Iris pigment epithelial cell (primary cell): ENCODE data around the gene SMG7.
A peak's percentile ranks its signal among the peaks of the same experiment; 100 is the strongest.

ENCODE experiments used
- DNase-seq: peaks from one replicate; pipeline ENCODE4 v3.0.0-alpha.2; 2011; ENCODE audit warnings: low read depth

SMG7 gene

DNA sequence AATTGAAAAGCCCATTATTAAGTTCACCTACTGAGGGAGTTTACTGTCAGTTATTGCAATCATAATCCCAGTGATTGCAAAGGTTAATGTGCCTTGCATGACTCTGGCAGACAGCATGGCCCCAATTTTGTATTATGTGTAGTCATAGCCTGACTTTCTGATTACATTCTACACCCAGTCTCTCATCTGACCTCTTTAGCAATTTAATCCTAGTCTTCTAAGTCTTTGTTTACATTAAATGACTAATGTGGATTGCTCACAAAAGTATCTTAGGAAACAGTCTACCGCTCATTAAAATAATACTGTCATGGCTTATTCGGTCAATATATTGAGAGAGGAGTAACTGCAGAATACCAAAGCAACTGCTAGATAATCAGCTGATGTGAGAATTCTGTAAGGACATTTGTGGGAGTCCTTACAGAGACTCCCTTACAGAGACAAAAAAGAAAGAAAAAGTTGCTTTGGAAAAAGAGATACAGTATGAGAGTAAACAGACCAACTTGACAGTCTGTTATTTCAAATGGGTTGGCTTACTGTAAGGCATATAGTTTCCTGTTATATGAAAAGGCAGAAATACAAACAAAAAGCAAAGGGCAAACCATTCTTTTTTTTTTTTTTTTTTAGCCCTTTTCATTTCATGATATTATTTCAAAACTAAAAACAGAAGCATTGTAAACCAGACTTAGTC lies 42.8 kb downstream of the SMG7 start:
- peak; percentile 91 for DNase-seq

DNA sequence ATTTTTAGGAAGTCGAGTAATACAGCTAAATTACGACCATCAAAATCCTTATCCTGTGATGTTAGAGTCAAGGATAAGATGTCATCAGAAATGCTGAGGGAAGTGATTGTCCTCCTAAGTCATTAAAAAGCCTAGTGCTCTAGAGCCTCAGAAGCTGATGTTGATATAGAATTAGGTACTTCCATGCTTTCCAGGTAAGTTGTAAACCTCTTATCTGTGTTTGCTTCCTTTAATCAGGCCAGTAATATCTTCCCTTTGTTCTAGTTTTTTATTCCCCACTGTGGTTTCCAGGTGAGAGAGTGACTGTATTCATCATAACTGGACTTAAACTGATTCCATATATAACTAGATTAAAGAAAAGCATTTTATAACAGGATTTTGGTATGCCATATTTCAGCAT lies 44.4 kb downstream of the SMG7 start:
- DNase-seq = no peak

DNA sequence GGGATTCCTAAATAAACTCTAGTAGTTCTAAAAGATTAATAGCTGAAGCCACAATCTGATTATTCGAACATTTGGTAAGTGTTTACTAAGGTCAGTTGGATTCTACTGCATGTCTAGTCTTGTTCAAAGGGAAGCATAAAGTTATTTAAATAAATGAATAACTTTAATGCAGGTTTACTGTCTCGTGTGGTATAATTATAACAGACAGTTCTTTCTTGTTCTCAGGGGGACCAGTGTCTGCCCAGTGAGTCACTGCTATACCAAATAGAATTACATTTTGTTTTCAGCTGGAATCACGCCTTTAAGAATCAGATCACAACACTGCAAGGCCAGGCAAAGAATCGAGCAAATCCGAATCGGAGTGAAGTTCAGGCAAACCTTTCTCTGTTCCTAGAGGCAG lies 45.1 kb downstream of the SMG7 start:
- DNase-seq = no peak

DNA sequence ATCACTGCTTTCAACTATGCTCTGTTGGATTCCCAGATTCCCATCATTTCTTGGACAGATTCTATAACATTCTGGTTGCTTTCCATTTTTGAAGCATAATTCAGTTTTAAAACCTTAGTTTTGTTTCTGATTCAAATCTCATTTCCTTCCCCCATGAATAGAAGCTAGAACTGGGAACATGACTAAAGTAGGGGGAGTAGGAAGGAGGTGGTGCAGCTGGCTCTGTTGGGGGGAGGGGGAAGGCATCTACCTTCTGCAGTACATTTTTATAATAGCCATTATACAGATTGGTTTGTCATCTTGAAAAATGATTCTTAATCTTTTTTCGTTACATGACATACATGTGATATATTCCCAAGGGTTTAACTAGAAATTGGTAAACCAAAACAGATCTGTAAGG lies 48.1 kb downstream of the SMG7 start:
- no peak for DNase-seq

DNA sequence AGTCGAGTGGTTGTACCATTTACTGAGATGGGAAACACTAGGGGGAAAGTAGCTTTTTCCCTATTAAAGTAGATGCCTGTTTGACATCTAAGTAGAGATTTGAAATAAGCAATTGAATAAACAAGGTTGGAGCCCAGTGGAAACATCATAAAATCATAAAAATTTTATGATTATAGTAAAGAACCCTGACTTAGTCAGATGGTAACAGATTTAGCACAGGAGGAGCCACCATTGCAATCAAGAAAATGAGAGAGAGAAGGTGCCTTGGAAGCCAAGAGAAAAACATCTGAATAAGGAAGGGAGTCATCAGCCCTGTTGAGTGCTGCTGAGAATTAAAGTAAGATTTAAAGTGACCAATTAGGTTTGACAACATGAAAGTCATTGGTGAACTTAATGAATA lies 49.8 kb downstream of the SMG7 start:
- DNase-seq = no peak

DNA sequence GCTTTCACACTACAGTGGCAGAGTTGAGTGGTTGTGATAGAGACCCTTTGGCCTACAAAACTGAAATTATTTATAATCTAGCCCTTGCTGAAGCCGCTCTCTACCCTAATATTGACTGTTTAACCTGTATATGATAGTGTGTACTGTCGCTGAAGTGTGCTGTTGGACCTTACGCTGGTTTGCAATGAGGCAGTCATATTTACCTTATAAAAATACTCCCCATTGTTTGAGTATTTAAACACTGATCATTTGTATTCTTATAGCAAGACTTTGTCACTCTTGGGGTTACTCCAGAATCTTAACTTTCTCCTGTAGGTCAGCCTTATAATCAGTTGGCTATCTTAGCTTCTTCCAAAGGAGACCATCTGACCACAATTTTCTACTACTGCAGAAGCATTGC lies 56.3 kb downstream of the SMG7 start:
- no peak for DNase-seq

DNA sequence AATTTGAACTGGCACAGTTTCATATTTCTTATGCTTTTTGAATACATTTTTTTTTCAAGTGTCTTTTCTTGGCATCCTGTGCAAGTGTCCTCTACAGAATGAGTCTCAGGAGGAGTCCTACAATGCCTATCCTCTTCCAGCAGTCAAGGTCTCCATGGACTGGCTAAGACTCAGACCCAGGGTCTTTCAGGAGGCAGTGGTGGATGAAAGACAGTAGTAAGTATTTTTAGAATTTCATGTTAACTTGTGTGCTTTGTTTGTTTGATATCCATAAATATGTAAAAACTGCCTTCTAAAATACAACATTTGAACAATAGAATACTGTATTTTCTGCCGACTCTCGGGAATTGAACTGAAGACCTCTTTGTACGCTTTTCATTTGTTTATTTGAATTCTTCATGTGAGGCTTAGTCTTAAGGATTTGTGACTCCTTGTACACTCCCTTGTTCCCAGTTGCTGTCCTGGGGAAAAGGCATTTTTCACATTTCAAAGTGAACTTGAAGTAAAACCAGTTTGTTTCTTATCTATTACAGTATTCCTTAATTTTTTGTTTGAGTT lies 61.4 kb downstream of the SMG7 start:
- DNase-seq = no peak

DNA sequence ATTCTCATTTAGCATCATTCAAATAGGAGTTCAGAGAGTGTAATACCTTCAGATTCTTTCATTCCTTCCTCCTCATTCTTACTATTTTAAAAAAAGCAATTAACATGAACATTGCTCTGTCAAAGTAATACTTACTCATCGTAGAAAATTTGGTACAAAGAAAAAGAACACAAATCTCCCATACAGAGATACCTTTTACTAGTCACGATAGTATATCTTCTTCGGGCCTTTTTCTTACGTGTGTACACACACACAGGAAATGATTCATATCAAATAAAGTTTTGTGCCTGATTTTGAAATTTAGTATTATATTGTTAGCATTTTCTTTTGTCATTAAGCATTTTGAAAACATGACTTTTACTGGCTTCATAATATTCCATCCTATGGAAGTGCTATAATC lies 65.1 kb downstream of the SMG7 start:
- DNase-seq = peak; percentile 27

DNA sequence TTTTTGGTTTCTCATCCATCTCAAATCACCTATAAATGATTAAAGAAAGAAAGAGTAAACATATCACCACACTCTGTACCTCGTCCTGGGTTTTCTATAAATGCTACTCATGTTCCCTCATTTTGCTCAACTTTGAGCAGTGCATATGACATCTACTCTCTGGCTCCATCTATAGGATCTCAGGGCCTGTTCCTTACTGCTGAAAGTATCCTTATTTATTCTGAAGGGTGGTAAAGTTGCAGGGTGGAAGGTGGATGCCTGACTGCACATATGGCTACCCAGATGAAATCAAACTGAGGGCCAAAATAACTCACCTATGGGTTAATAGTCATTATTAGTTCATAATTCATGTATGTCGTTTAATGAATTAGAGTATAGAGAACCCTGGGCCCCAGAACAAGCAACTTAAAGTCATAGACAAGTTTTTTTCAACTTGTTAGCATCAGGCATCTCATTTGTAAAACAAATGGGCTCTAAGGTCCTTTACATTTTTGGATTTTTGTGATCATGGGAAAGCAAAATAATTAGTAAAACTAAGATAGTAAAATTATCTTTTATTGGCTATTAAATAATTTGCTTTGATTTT lies 71.4 kb downstream of the SMG7 start:
- DNase-seq = peak; percentile 76

DNA sequence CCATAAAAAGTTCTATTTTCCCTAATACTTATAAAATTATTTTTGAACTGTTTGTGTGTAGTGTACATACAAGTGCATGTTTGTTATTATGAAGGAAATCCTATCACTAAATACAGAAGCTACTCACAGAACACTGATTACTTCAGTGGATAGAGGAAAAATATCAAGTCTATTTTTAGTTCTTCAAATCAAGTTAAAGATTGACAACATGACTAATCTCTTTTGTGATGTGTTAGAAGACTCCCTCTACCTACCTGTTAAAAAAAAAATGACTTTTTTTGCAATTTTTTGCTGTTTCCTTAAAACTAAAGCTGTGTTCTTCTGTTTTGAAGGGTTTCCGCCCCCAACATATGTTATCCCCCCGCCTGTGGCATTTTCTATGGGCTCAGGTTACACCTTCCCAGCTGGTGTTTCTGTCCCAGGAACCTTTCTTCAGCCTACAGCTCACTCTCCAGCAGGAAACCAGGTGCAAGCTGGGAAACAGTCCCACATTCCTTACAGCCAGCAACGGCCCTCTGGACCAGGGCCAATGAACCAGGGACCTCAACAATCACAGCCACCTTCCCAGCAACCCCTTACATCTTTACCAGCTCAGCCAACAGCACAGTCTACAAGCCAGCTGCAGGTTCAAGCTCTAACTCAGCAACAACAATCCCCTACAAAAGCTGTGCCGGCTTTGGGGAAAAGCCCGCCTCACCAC lies 72.4 kb downstream of the SMG7 start:
- no peak for DNase-seq

DNA sequence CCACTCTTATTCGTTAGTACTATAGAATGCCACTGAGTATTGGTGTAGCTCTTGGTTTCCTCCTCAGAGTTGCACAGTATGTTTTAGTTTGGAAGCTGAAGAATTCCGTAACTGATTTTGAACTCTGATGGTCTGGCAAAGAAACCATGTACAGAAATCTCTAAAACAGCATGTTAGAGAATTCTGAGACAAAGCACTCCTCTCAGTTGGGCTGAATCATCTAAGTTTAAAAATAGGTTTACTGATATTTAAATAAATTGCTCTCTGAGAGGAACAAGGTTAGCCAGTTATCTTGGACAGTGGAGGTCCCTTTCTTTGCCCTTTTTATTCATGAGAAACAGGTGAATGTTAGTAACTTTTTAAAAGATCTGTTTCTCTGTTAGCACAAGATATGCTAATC lies 74.1 kb downstream of the SMG7 start:
- DNase-seq = peak; percentile 10

DNA sequence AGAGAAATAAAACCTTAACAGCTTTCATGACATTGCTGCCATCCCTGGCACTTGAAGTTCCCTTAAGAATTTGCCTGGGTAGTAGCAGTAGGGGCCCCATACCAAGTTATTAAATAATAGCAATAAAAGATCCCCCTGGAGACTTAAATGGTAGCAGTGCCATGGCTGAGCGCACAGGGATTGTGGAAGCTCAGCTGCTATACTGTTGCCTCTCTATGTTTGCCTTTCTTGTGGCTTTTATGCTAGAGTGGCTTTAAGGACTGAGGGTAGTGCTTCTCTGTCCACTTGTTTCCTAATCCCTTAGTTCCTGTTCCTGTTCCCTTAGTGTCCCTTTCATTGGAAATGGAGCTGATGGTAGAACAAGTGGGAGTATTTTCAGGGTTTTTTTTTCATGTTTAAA lies 75.8 kb downstream of the SMG7 start:
- DNase-seq = no peak

DNA sequence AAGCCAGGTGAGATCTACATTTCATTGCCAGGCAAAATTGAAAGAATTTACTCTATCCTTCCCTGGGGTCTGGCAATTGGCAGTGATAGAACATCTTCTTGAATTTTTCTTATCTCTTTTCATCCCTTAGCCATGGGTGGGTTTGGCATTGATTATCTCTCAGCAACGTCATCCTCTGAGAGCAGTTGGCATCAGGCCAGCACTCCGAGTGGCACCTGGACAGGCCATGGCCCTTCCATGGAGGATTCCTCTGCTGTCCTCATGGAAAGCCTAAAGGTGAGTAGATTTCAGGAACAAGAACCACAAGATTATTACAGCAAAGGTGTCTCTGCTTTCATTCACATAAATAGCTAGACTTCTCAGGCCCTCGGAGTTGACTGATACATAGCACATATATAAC lies 78.6 kb downstream of the SMG7 start:
- no peak for DNase-seq

DNA sequence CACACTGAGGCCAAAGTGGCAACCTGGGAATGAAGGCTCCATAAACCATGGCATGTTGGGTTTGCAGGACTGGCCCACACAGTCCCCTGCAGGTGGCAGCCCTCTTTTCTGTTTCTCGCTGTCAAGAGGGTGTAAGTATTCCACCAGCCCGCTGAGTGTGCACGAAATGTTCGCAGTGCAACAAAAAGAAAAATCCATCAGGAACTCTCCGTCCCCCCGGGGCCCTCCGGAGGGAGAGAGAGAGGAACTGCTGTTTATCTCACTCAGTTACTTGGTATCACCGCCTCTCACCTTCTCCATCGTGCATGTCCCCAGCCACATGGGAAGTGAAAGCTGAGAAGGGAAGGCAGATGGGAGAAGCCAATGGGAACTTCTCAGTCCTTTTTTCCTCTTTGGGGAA lies 79.6 kb downstream of the SMG7 start:
- DNase-seq = no peak

DNA sequence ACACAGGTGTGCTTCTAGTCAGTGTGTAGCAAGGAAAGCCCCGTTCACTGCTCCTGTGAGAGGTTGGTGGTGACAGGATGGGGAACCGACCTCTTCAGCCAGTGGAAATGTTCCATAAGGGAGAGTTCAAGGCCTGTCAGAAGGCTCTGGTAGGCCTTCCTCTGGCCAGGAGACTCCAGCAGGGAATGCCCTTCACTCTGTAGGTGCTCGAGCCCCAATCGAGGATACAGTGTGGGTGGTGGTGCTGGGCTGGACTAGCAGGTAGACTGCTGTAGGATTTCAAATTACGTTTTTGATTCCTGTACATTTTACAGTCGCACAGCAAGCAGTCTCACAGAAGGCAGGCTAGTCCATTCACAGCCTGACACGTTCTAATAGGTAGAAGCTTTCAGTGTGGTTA lies 80.1 kb downstream of the SMG7 start:
- DNase-seq = no peak

DNA sequence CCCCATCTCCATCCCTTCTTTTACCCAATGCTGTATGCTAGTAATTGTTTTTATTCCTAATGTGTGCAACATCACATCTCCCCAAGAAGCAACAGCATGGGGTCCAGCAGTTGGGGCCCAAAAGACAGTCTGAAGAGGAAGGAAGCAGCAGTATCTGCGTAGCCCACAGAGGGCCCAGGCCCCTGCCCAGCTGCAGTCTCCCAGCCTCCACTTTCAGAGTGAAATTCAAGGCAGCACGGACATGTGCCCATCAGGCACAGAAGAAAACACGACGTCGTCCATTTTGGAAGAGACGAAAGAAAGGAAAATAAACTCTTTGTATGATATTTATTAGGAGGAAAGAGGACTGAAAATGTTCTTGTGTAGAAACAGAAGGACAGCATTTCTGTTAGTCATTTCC lies 80.6 kb downstream of the SMG7 start:
- DNase-seq = no peak

DNA sequence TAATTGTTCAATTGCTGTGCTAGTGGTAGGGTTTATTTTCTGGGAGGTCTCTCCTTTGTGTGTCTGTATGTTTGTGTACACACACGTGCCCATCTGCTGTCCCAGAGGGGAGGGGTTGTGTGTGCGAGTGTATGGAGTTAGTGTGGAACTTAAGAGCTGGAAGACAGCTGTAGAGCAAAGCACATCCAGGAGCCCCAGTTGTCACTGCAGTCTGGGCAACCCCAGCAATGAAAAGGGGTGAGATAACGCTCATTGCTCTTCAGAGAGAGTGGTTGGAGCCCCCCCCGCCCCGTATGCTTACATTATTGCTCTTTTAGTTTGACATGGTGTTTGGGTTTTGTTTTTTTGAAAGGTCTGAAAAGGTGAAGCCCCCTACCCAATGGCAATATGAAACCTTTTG lies 81.0 kb downstream of the SMG7 start:
- DNase-seq = no peak

DNA sequence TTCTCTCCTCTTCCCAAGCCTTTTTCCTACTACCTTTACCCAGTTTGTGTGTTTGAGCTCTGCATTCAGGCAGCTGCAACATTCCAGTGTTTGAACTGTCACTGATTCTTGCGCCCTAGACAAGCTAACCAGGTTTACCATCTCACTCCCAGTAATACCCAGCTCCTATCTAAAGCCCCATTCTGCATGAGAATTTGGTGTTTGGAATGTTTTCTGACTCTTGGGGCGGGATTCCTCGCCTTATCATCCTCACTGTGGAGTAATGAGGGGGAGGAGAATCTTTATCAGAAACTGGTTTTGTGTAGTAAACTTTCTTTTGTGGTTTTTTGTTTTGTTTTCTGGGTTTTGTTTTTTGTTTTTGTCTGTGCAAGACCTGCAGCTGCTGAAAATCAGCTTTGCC lies 81.5 kb downstream of the SMG7 start:
- DNase-seq = no peak

DNA sequence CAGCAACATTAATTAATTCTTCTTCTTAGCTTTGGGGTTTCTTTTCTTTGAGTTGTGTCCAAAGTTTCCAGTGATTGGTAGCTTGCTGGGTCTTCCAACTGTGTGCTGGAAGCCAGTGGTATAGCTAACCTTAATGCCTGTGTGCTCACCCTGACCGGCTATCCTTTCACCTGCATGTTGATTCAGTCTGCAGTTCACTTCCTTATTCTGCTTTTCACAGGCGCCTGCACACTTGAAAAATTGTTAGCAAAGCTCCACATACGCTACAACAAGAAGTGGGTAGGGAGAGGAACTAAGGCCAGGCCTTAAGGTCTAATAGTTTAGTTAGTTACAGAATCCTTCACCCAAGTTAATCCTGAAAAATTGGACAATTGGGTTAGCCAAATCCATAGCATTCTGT lies 82.3 kb downstream of the SMG7 start:
- no peak for DNase-seq

DNA sequence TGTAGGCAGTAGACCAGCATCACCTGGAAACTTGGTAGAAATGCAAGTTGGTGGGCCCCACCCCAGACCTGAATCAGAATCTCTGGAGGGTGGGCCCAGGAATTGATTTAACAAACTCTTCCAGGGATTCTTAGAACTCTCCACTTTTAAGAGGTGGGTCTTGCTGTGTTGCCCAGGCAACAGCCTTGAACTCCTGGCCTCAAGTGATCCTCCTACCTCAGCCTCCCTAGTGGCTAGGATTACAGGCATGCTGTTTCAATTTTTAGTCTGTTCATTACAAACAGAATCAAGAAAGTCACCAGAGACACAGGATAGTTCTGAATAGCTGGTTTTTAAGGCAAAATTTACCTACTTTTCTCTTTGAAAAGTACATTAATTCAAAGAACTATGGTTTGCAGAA lies 86.8 kb downstream of the SMG7 start:
- no peak for DNase-seq

DNA sequence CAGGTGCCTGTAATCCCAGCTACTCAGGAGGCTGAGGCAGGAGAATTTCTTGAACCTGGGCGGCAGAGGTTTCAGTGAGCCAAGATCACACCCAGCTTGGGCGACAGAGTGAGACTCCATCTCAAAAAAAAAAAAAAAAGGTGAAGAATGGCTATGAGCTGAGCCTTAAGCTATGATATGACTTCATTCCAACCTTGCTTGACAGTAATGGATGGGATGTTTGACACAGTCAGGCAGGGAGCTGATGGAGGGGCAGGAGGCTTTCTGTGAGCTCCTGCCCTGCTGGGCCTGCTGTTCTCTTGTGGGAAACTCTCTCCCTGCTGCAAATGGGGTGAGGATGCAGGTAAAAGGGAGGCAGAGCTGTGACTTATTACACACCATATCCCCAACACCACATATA lies 90.4 kb downstream of the SMG7 start:
- DNase-seq = no peak

DNA sequence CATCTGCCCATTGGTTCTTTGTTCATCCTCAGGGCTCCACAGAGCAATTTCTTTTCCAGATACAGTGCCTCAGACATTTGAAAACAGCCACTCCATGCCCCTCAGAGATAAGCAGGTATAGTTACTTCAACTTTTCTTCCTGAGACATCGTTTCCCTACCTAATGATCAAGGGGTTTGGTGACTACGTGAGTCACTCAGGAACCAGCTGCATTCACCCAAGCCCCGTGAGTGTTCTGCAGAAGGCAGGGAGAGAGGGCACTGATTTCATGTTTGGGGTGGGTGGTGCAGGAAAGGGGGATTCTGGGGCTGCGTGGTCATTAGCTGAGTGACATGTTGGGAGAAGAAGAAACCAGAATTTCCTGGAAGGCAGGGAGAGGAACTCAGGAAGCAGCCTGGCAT lies 93.0 kb downstream of the SMG7 start:
- DNase-seq = no peak

DNA sequence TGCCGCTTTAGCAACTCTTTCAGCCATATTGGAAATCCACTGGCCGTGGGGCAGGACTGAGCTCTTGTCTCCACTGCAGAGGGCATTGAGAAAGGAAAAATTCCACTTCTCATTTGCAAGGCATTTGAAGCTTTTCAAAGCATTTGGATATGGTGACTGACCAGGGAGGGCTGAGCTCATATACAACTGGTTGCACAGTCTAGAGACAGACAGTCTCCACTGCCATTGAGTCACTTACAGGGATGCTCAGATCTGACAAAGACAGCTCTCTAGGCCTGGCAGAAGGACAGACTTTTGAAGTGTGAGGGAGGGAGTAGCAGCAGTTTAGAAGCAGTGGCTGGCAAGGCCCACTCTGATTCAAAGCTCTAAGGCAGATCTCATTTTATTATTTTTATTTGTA lies 93.7 kb downstream of the SMG7 start:
- no peak for DNase-seq

DNA sequence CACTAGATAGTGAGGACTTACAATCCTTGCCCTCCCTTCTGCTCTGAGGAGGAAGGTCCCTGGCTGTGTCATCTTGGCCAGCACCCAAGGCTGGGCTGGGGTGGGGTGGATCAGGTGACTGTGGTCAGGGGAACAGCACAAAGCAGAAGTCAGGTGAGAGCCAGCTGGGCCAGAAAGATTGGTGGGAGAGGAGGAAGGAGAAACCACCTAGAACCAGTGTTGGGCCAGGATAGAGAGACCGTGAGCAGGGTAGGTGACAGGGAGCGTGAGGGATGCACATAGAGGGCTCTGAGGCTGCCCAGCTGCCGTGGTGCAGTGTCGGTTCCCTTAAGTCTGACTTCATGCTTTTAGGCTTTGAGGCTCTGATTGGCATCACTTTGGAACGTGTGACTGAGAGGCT lies 95.3 kb downstream of the SMG7 start:
- DNase-seq = peak; percentile 32
